Activated T-cell treated with anti-CD3 and anti-CD28 coated beads, Interleukin-2, amount 50 U/mL, for 4 hours (primary cell): Measurements from ENCODE around the gene HRAS. TPM values are rescaled to one million over a fixed set of nuclear protein-coding genes. Genes with fewer than 3 reads are reported as not detected.

Source experiments
- ATAC-seq, 2 donors: fragments of 200-7000 bp; cut with Tn5 transposase; one replicate each; pipeline ENCODE4 v1.10.0; 2021
- DNase-seq: peaks from one replicate; pipeline ENCODE4 v3.0.0-alpha.2; 2020
- H3K27me3 Mint-ChIP-seq: one replicate; pipeline ENCODE4 v1.8.0; 2021; ENCODE audit warnings: low read depth, mixed read lengths
- H3K36me3 Mint-ChIP-seq: one replicate; pipeline ENCODE4 v1.8.0; 2022; ENCODE audit warnings: mixed read lengths; ENCODE audit not compliant: insufficient read depth
- H3K4me1 Mint-ChIP-seq: one replicate; pipeline ENCODE4 v1.8.0; 2021; ENCODE audit warnings: low read depth, mixed read lengths
- H3K4me3 Mint-ChIP-seq: one replicate; pipeline ENCODE4 v1.8.0; 2021; ENCODE audit warnings: mild to moderate bottlenecking, moderate library complexity, mixed read lengths
- H3K9me3 Mint-ChIP-seq: one replicate; pipeline ENCODE4 v1.8.0; 2021; ENCODE audit warnings: mixed read lengths
- total RNA-seq, 3 donors: library from RNA; stranded (reverse); gene quantifications; one replicate each; pipeline ENCODE4 v1.2.1, GENCODE V29; 2021

The HRAS gene
- total RNA-seq, 3 donors from 2014 or later, result 92.2 to 108 (median 95.0) TPM

GRCh38 chr11:560305-561147 lies 25.1 kb upstream of the HRAS start, which contains the start of the genes LMNTD2 and RASSF7:
Gene LMNTD2, minus strand, starts transcription at chr11:560738. Its CDS starts 22 bp downstream, at chr11:560716.
Gene RASSF7, plus strand, starts transcription at chr11:560970. Its CDS starts 799 bp downstream, at chr11:561769.
- ATAC-seq (peak; percentile 95), DNase-seq (peak; percentile 97)
- peak within 1 kb of the TSS; percentile 89 for H3K4me3 Mint-ChIP-seq

GRCh38 chr11:559712-560304 lies 24.4 kb upstream of the HRAS start:
- no peak for ATAC-seq
- DNase-seq, result no peak
- peak overlapping the region; percentile 89 for H3K4me3 Mint-ChIP-seq
- no peaks in the 10 kb centered on the region for H3K9me3 Mint-ChIP-seq
- peaks cover 11% of the 10 kb centered on the region for H3K4me1 Mint-ChIP-seq
- H3K27me3 Mint-ChIP-seq, result no peaks in the 10 kb centered on the region
- H3K36me3 Mint-ChIP-seq, result no peaks in the 10 kb centered on the region

More at GRCh38 chr11:560305-561147, 25.1 kb upstream of the HRAS start, which contains the start of the genes LMNTD2 and RASSF7:
- H3K36me3 Mint-ChIP-seq, result no peaks in the 10 kb centered on the region
- no peaks in the 10 kb centered on the region for H3K9me3 Mint-ChIP-seq
- H3K27me3 Mint-ChIP-seq, result no peaks in the 10 kb centered on the region
- H3K4me1 Mint-ChIP-seq, result peaks cover 11% of the 10 kb centered on the region

- no peaks in the 10 kb centered on the region for H3K36me3 Mint-ChIP-seq
- H3K4me1 Mint-ChIP-seq, result peaks cover 11% of the 10 kb centered on the region
- no peaks in the 10 kb centered on the region for H3K9me3 Mint-ChIP-seq
- H3K27me3 Mint-ChIP-seq, result no peaks in the 10 kb centered on the region
- peak; percentile 4 for DNase-seq
- no peak for ATAC-seq
- no peak overlapping the region for H3K4me3 Mint-ChIP-seq
These were observed 23.7 kb upstream of the HRAS start for GRCh38 chr11:559020-559620.

- Mint-ChIP-seq H3K27me3 (no peaks in the 10 kb centered on the region), H3K36me3 (no peaks in the 10 kb centered on the region), H3K4me1 (peaks cover 11% of the 10 kb centered on the region), H3K4me3 (no peak overlapping the region), H3K9me3 (no peaks in the 10 kb centered on the region)
- ATAC-seq (no peak), DNase-seq (no peak)
These were observed 23.1 kb upstream of the HRAS start for GRCh38 chr11:558503-558902.

DNA sequence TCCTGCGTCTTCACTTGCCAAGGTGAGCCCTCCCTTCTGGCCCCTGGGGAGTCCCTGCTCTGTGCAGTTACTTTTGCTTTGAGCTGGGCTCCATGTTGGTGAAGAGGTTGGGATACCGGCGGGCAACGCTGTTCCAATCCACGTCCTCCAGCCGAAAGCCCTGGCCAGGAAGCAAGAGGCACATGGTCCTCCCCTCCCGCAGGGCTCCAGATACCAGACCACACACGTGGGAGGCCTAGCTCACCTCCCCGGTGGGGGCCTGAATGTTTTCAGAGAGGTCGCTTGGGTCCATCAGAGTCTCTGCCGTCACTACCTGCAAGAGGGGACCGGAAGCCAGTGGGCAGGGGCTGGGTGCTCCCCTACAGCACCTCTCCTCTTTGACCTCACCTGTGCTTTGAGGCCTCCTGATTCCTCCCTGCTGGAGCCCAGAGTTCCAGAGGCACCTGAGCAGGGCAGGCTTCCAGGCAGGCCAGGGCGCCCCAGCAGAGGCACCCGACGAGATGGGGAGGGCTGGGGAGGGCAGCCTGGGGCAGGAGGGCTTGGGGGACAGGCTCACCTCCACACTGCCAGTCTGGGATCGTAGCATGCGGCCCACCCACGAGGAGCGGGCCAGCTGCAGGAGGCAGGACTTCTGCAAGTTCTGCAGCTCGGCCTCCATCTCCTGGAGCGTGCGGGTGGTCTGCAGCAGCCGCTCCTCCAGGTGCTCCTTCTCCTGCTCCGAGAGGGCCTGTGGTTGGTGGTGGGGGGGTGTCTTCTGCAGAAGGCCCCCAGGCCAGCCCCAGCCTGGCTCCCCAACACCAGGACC lies 22.2 kb upstream of the HRAS start:
- H3K36me3 Mint-ChIP-seq, result no peaks in the 10 kb centered on the region
- no peaks in the 10 kb centered on the region for H3K27me3 Mint-ChIP-seq
- peaks cover 11% of the 10 kb centered on the region for H3K4me1 Mint-ChIP-seq
- H3K9me3 Mint-ChIP-seq, result no peaks in the 10 kb centered on the region
- ATAC-seq (no peak), DNase-seq (no peak)
- H3K4me3 Mint-ChIP-seq, result no peak overlapping the region

- DNase-seq (no peak), ATAC-seq (no peak)
- Mint-ChIP-seq H3K4me3 (no peak overlapping the region), H3K9me3 (no peaks in the 10 kb centered on the region), H3K36me3 (no peaks in the 10 kb centered on the region), H3K4me1 (peaks cover 10% of the 10 kb centered on the region), H3K27me3 (no peaks in the 10 kb centered on the region)
These were observed 21.4 kb upstream of the HRAS start for GRCh38 chr11:556662-557256.

DNA sequence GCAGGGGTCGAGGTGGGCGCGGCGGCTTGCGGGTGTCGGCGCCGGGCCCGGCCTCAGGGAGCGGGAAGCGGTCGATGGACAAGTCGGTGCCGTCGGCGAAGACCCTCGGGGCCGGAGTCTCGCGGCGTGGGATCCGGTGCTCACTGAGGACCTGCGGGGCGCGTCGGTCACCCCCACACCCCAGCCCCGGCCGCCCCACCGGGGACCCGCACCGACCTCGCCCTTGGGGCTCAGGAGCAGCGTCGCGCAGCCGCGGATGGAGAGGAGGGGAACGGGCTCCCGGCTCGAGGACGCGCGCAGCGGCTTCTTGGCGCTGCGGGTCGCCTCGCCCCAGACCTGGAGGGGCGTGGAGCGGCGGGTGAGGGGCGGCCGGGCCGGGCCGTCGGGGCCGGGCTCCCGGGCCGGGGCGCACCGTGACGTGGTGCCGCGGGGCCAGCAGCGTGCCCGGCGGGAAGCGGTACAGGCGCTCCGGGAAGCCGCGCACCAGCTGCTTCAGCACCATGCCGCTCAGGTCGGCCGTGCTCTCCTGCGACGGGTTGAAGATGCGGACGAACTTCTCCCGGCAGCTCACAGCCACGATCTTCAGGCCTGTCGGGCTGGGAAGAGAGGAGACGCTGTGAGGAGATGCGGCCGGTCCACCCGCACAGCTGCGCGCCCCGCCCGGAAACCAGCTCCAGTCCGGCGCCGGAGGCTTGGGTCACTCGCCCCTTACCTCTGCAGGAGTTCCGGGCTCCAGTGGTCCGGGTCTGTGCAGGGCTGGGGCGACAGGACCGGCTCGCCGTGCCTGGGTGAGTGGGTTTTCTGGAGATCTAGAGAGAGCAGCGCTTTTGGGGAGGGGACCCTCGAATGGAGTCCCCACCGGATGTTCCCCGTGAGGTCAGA lies 20.6 kb upstream of the HRAS start:
- H3K36me3 Mint-ChIP-seq, result no peaks in the 10 kb centered on the region
- no peak overlapping the region for H3K4me3 Mint-ChIP-seq

DNA sequence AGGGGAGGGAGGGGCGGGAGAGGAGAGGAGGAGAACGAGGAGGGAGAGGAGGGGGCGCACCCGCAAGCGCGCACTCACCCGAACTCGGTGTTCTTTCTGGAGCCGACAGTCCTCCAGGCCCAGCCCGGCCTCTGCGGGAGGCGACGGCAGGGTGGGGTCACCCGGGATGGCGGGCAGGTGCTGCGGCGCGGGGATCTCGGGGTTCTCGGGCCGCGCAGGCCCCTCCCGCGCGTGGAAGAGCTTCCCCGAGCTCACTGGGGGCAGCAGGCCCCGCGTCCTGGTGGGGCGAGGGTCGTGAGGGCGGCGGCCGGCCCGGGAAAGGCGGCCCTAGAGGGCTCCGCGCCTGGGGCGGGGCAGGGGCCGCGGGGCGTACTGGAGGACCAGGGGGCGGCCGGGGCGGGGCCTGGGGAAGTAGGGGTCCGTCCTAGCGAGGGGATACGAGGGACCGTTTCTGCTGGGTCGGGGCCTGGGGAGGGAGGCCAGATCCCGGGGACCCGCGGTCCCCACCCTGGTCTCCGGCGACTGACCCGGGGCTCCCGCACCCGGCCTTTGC lies 19.9 kb upstream of the HRAS start:
- no peaks in the 10 kb centered on the region for H3K36me3 Mint-ChIP-seq
- H3K27me3 Mint-ChIP-seq, result no peaks in the 10 kb centered on the region
- no peak for DNase-seq
- peaks cover 5% of the 10 kb centered on the region for H3K4me1 Mint-ChIP-seq
- ATAC-seq, result peak; percentile 5 to 32
- no peaks in the 10 kb centered on the region for H3K9me3 Mint-ChIP-seq
- no peak overlapping the region for H3K4me3 Mint-ChIP-seq

More for the DNA sequence above, 20.6 kb upstream of the HRAS start:
- DNase-seq, result no peak
- ATAC-seq, result no peak
- H3K4me1 Mint-ChIP-seq, result peaks cover 5% of the 10 kb centered on the region
- H3K9me3 Mint-ChIP-seq, result no peaks in the 10 kb centered on the region
- H3K27me3 Mint-ChIP-seq, result no peaks in the 10 kb centered on the region

GRCh38 chr11:554428-555226 lies 19.3 kb upstream of the HRAS start:
- DNase-seq, result peak; percentile 80
- Mint-ChIP-seq H3K4me1 (no peaks in the 10 kb centered on the region), H3K36me3 (no peaks in the 10 kb centered on the region), H3K9me3 (no peaks in the 10 kb centered on the region), H3K4me3 (no peak overlapping the region), H3K27me3 (no peaks in the 10 kb centered on the region)
- peak; percentile 78 to 79 for ATAC-seq

- DNase-seq (no peak), ATAC-seq (no peak)
- H3K9me3 Mint-ChIP-seq, result no peaks in the 10 kb centered on the region
- no peaks in the 10 kb centered on the region for H3K27me3 Mint-ChIP-seq
- no peaks in the 10 kb centered on the region for H3K36me3 Mint-ChIP-seq
- H3K4me3 Mint-ChIP-seq, result no peak overlapping the region
- H3K4me1 Mint-ChIP-seq, result no peaks in the 10 kb centered on the region
These were observed 18.6 kb upstream of the HRAS start for GRCh38 chr11:553988-554340.

DNA sequence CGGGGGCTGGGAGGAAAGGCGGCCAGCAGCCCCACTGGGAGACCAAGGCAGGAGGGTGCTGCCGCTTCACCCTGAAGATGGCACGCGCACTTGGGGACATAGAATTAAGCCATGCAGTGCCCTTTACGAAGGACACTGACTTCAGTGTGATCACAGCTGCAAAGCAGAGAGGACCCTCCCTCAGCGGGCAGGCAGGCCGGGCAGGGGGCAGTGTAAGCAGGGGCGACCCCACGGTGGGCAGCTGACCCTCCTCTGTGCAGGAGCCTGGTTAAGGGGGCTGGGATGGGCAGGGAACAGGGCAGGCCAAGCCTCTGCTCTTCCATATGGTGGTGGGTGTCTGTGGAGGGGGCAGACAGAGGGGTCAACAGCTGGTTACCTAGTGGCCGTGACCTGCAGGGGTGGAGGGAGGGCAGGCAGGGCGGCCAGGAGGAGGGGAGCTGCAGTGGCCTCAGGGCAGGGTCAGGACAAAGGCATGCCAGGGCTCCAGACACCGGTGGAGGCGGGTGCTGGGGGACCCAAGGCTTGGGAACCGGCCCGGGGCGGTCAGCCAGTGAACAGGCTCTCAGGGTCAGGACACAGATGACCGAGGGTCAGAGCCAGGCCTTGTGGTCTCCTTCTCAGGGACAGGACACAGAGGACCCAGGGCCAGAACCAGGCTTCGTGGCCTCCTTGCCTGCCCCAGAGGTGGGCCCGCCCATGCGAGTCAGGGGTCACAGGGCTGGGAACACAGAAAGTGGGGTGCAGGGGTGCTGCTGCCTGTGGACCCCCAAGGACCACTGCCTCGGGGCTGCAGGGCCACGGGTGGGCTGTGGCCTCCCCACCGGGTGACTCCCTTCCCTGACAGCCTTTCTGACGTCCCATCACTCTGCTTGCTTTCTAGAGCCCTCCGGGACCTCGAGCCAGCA lies 18.0 kb upstream of the HRAS start:
- Mint-ChIP-seq H3K4me1 (no peaks in the 10 kb centered on the region), H3K9me3 (no peaks in the 10 kb centered on the region), H3K27me3 (no peaks in the 10 kb centered on the region), H3K4me3 (peak overlapping the region; percentile 43), H3K36me3 (no peaks in the 10 kb centered on the region)
- DNase-seq (no peak), ATAC-seq (no peak)
